Stimulated activated CD4-positive, alpha-beta T cell treated with anti-CD3 and anti-CD28 coated beads, Interleukin-12 subunit alpha, Interleukin-12 subunit beta, amount 100 ng/mL, for 4 hours (primary cell): ENCODE measurements around the gene FIGN.

Source experiments
- DNase-seq: peaks from one replicate; pipeline ENCODE4 v3.0.0-alpha.2; 2020

Gene FIGN

DNA sequence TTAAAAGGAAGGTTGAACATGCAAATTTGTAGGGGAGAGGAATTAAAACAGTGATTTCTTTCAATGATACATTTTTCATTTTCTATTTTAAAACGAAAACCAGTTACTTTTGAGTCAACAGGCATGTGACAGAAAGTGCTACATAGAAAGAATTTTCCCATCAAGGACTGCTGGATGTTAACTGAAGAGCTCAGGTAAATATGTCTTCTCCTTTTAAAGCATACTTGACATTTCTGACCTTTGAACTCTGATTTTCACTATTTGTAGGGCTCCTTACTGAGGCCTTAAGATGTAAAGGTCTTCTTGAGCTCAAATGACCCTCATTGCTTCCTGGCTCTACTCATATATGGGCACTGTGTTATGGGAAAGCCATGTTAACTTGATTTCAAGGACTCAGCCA, 32.4 kb downstream of the FIGN start:
- DNase-seq, result no peak

DNA sequence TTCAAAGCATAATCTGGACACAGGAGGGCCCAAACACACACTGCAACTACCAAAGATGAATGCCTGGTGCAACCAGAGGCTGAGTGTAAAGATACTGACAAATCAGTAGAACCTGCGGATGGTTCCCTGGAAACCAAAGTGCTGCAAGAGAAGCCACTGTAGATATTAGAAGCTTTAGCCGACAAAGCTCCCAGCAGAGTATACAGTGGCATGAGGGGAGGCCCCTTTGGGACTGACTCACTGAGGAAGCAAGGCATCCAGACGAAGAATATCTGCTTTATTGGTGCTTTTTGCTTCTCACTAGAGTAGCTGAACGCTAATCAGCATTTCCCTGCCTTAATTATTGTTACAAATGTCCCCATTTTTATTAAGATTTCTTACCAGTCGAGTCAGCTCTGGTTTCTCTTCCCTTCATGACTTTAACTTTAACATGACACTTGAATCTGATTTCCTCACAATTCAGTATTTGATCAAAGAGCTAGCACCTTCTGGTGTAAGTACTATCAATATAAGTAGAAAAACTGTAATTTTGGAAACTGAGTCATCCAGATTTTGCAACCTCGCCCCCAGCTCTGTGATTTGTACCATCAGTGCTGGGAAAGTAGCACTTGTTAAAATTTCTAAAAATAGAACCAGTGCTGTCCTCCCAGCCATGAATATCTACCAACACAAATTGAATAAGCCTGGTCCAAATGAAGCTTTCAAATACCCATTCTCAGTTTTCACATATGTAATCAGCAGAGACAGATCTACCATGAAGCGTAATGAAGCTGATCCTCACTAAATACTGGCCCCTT, 34.2 kb downstream of the FIGN start:
- no peak for DNase-seq

DNA sequence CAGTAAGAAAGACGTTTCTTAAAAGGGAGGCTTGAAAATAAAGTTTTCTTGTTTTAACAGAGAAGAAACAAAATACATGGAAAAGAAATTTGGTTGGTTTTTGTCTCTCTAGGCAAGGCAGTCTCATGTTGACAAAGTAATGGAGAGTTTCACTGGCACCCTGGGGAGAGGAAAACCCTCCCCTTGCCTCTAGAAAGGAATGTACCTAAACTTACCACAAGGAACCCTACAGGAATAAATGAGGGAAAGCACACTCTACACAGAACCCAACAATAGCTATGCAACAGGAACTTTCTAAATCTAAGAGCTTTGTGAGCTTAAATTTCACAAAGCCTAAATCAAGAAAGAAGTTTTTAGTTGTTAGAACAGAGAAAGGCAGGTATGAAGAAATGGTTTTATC, 37.0 kb downstream of the FIGN start:
- no peak for DNase-seq

DNA sequence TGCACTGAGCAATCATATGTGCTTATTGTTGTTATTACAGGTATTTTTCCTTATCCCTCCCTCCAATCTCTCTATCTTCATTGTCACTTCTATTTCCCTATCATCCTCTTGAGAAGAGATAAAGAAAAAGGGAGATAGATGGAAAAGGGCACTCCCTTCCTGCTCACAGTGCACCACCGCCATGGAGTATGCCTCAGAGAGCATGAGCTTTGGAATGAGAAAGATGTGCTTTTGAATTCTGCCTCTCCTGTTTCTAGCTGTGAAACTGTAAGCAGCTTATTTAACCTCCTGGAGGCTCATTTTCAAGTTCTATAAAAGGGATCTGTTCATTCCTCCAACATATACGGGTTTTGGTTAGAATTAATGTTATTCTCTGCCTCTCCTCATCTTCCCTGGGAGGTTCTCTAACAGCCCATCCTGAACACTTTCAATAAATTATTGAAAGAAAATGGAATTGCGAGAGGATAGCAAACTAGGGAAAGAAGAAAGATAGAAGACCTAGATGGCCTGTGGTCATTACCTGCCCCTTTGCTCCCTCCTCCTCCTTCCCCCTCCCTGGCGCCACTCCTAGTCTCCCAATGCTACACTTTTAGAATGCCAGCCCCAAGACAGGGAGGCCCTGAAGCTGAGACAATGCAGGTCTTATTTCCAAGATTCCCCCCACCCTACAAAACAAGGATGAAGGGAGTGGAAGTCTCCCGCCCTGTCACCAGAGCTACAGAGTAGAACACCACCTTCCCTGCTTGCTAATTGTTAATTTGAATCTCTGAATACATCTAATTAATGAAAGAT, 37.8 kb downstream of the FIGN start:
- DNase-seq, result no peak

DNA sequence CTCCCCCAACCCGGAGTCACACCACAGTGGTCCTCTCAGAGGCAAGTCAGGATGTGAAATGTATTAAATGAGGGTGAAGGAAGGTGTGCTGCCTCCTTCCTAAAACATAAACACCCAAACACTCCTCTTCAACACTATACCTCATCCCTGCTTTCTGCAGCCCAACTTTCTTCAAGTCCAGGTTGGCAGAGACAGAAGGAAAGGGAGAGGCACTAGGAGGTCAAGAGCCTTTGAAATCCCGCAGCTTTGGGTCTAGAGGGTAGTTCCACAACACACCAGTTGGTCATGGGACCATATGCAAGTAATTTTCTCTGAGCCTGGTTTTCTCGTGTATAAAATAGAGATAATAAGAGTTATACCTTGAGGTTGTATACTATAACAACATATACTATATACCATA, 38.4 kb downstream of the FIGN start:
- DNase-seq, result no peak

DNA sequence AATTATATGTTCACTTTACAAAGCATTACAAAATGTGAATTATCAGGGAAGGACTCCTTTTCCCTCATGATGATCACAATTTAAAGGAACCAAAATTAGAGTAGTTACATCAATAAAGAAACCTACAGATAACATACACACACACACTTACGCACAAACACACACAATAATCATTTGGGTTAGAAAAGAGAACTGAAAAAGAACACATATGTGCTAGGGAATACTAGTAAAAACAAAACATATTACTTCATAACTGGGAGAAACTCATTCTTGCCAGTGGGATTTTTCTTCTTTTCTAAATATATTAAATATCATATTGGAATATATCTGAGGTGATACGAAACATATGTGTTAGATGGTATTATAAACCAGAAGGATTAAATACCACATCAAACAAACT, 42.3 kb downstream of the FIGN start:
- DNase-seq, result no peak

DNA sequence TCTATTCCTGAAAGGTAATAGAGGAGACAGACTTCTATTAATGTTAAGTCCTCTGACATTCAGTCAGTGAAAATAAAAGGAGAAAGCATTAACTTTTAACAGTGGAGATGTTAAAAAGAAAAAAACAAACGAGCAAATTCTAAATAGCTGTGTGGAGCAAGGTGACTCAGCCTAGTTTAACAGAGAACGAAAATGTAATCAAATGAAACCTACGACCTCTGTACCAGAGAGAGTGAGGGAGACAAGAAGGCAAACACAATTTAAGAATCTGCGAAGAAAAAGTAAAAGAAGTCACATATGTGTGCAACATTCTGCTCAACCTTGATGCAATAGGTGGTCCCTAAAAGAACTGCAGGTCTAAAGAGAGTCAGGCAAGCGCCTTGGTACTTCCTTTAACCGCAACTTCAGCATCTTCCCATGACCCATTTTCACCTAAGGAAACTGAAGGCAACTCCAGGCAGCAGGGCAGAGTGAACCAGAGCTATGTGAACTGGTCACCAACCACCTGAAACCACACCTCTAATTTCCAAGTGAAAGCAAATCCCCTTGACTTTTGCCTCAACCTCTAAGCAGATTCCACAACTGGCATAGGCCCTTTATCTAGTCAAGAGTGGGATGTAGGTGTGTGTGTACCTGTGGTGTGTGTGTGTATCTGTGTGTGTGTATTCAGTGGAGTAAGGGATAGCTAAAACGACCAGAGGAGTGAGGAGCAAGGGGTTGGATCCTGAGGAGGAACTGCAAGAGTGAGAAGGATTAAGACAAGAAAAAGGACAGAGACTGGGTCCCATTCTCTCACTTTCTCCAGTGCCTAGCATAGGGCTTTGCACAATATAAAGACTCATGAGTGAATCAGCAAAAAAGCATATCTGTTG, 43.0 kb downstream of the FIGN start:
- no peak for DNase-seq

DNA sequence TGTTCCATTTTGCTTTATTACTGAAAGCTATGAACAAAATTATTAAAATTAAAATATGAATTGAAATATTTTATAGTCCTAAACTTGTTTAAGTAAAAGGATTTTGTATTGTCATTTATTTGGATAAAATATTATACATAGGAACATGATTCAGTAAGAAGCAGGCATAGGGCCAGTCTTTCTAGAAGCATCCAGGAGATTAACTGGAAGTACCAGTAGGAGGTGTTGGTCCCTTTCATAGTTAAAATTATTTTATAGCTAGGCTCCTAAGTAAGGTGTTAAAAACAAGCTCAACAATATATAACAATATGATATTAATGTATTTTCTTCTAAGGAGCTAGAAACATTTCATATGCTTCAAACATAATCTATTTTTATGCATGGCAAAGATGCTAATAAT, 43.7 kb downstream of the FIGN start:
- no peak for DNase-seq

DNA sequence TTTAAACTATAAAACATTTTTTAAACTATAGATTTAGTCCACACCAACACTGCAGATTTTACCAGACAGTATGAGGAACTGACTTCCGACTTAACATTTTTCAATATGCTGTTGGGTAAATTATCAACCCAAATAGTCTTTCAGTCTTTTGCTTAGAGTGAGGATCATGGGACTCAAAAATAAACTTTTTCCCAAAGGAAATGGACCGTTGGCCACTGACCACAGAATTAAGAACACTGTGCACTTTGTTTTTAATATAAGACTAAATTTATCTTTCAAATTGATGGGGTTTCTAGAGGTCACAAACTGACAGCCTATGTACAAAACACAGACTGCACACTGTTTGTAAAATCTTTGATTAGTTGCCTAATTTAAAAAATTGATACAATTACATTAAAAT, 44.9 kb downstream of the FIGN start:
- DNase-seq, result no peak

DNA sequence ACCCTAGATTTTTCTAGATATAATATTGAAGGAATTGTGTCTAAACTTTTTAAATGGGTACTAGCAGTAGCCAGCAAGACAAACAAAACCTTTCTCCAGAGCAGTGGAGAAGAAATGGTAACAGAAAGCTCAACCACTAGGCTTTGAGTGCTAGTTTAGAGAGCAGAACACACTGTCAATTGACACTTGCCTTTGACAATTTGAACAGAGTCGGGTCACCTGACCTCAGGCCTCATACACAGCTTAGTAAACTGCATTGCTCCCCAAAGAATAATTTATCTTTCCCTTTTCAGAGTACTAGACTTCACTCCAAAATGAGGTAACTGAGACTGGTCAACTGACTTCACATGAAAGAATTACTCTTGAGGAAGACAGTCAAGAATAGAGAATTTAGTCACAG, 48.6 kb downstream of the FIGN start:
- no peak for DNase-seq

DNA sequence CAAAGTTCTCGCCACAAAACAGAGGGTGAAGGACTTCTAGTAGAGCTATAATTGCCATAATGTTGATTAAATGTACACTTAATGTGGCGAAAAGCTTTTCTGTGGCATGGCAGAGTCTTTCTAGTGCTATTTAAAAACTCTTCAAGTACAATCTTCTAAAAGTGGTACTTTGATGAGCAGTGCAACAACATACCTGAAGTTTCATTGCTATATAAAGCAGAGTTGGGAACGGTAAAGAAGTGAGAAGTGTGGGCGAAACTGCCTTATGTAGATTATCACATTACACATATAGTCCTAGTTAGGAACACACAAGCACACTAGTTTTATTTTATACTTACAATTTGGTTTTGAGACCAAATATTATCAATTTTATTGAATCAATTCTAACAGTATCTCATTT, 49.5 kb downstream of the FIGN start:
- no peak for DNase-seq

DNA sequence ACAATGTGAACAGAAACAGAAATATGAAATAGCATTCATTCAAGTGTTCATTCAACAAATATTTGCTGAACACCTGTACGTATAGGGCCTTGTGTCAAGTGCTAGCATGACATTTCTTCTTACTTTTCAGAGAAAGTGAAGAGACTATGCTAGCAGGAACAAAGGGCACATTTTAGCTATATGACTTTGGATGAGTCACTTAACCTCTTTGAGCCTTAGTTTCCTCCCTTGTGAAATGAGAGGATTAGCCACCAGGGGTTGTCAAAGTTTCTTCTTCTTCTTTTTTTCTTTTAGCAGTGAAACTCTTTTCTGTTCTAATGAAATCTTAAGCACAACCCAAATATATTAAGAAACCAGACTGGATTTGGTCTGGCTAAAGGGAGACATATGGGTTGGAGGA, 53.1 kb downstream of the FIGN start:
- DNase-seq, result no peak

DNA sequence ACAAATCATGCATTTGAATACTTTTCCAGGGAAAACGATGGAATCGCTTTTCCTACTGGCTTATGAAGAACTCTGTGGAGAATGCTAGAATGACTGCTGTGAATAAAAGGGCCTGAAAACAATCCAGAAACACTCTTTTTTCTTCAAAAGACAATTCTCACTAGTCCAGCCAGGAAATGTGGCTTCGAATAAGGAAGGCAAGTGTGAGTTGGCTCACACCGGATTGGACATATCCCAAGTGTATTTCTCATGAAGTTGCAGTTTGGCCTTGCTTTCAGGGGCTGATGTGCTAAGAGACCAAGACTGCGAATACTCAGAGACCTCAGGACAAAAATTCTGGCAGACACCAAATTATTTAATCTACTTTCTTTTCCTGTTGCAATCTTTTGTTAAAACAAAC, 54.1 kb downstream of the FIGN start:
- no peak for DNase-seq

DNA sequence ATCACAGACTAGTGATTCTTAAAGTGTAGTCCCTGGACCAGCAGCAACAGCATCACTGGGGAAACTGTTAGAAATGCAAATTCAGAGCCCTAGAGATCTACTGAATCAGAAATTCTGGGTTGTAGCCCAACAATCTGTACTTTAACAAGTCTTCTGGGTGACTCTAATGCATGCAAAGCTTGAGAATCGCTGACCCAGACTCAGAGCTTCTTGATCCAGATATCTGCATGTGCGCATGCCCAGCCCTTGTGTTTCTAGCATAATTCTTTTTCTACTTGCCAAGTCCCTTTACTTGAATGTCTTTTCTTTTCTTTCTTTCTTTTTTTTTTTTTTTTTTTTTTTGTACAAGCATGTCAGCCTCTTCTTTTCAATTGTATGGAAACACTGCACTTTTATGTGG, 60.4 kb downstream of the FIGN start:
- DNase-seq, result no peak

DNA sequence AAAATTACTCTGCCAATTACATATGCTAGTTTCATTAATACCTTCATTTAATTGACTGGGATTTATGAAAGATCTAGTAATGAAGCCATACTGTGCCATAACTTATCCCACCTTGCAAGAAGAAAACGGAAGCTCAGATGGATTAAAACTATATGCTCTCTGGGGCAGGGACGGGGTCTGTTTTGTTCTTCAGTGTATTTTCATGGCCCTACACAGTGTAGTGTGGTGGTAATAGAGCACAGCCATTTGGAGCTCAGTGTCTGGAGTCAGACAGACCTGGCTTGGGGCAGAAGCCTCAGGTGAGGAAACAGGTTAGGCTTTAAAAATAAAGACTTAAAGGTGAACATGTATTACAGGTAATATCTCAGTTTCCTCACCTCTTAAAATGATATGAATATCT, 62.3 kb downstream of the FIGN start:
- no peak for DNase-seq

DNA sequence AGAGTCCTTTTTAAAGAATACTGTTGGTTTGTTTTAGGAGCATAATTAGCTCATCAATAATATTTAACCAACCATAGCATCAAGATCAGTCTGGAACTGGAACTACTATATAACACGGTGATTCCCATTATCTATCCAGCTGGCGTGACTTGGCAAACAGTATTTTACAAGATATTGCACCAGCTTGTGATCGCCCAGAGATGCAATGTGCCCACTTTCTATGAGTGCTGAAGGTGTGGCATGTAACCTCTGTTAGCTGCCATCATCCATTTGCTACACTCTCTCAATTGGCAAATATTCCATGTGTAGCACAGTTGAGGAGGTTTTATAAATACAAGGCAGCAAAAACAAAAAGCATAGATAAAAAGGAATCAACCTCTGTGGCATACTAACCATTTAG, 64.9 kb downstream of the FIGN start:
- no peak for DNase-seq

DNA sequence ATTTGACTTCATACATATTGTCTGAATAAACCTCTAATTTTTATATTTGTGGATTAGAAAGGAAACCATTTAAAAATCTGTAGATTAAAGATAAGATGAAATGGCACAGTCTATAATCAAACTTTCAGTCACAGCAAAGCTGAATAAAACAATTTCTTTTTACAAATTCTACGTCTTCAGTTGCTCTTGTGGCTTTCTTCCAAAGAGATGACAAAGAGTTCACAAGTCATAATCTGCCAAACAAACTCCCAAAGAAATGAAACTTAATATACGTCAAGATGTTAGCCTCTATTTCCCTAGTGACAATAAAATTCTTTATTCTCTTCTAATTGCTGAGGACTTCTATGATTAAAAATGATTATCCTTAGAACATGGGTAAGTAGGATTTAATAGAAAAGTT, 66.3 kb downstream of the FIGN start:
- DNase-seq, result no peak

DNA sequence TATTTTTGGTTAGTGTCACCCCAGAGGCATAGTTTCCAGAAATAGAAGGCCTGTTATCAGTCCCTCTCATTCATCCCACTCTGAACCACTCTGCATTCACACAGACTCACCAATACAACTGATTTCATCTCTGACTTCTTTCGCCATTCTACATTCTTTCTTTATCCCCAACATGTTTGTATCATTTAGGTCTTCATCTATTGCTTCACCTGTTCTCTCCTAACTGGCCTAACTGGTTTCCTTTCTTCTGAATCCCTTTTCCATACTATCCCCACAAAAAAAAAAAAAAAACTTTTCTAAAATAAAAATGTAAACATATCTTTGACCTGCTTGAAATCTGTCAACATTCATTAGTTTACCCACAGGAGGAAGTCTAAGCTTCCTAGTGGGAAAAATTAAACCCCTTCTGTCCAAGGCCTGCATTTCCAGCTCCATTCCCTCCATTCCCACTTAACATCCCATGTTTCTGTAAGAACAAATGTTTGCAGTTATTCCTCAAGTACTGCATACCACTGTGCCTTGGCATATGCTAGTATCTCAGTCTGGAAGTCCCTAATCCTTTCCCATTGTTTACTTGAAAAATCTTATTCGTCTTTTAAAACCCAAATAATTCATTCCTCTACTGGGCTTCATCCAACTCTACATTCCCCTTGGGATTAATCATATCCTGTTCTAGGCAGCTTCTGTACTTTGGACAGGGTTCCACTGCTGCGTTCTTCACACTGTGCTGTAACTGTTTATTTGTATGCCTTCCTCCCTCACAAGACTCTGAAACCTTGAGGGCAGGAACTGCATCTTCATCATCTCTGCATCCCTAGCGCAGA, 68.5 kb downstream of the FIGN start:
- no peak for DNase-seq

DNA sequence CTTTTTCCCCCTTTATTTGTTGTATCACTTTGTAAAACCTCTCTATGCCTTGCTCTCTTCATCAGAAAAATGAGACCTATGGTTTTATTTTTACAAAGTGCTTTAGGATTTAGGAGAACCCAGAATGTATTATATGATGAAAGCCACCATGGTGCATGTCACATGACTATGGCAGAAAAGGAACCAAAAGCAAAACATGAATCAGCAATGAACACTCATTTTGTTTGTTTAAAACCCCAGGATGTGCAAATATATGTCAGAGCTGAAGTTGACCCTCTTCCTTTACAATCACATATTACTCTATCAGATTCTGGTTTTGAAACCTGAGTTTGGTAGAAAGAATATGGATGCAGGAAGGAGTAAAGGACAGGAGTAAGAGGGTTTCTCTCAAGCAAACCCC, 70.0 kb downstream of the FIGN start:
- DNase-seq, result no peak

DNA sequence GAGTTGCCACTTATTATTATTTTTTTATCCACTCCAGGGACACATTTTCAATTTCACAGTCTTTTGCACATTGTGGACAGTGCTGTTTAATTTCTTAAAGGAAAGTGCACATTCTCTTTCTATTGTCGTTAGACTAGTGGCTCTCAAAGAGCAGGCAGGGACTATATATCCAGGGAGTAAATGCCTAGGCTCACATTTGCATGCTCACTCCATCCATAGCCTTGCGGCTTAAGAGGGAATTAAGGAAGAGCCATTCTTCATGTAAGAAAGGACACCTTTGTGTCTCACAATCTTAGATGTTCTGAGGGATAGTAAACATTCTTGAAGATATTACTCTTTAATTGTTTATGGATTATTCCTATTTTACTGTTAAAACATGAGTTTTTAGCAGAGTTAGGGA, 70.8 kb downstream of the FIGN start:
- no peak for DNase-seq

DNA sequence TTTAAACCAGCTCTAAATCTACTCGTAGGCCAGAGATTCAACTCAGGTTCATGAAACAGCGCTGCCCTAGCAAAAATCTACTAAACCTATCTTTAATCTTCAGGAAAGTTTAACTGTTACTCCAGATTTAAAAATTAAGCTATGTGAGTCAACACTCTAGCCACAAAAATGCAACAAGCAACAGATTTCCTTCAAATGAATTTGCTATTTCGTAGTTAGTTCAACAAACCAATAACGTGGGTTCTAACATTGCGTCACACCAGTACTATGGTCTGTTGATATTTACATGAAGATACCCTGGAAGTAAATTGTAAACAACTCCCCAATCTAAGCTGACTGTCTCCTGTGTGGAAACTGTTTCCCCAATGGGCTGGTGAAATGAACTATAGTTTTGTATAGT, 71.2 kb downstream of the FIGN start:
- DNase-seq, result no peak

DNA sequence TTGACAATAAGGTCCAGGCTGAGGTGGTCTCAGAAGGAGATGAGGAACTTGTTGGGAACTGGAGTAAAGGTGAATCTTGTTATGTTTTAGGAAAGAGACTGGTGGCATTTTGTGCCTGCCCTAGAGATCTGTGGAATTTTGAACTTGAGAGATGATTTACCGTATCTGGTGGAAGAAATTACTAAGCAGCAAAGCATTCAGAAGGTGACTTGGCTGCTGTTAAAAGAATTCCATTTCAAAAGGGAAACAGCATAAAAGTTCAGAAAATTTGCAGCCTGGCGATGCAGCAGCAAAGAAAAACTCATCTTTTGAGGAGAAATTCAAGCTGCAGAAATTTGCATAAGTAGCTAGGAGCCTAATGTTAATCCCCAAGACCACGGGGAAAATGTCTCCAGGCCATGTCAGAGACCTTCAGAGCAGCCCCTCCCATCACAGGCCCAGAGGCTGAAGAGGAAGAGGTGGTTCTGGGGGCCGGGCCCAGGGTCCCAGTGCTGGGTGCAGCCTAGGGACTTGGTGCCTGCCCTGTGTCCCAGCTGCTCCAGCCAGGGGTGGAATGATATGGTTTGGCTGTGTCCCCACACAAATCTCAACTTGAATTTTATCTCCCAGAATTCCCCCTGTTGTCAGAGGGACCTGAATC, 73.5 kb downstream of the FIGN start:
- no peak for DNase-seq
